Endometrium (tissue), 2 donors: ENCODE results near the gene CNTN6.

Experiments
- FAIRE-seq: peaks from 2 replicates; lab custom pipeline; 2012; peaks lifted over from hg19 to GRCh38; lab: Jason Lieb, UNC
- donor health status: control.
- donor health status: control.

The CNTN6 gene

GRCh38 chr3:1423566-1424089 is 330.8 kb downstream of the CNTN6 start:
- FAIRE-seq, result no peak

GRCh38 chr3:1439395-1439794 is 346.6 kb downstream of the CNTN6 start:
- no peak for FAIRE-seq

GRCh38 chr3:1442271-1442670 is 349.4 kb downstream of the CNTN6 start:
- FAIRE-seq, result no peak

- no peak for FAIRE-seq
Measured at GRCh38 chr3:1444195-1444594, 351.4 kb downstream of the CNTN6 start.

GRCh38 chr3:1446531-1446930 is 353.7 kb downstream of the CNTN6 start:
- no peak for FAIRE-seq

GRCh38 chr3:1447452-1447851 is 354.6 kb downstream of the CNTN6 start:
- FAIRE-seq, result peak; percentile 8

GRCh38 chr3:1448443-1448842 is 355.6 kb downstream of the CNTN6 start:
- FAIRE-seq, result no peak
